GM12891 (cell line): ENCODE data around the gene GSC2.

Experiments used
- POLR2A ChIP-seq: IDR thresholded peaks from 2 replicates; pipeline ENCODE4 v1.6.1; 2011; ENCODE audit warnings: low read depth, low read length, control low read depth
- TAF1 ChIP-seq: IDR thresholded peaks from 2 replicates; pipeline ENCODE4 v1.6.1; 2011; ENCODE audit warnings: low read depth, low read length, control low read depth

DNA sequence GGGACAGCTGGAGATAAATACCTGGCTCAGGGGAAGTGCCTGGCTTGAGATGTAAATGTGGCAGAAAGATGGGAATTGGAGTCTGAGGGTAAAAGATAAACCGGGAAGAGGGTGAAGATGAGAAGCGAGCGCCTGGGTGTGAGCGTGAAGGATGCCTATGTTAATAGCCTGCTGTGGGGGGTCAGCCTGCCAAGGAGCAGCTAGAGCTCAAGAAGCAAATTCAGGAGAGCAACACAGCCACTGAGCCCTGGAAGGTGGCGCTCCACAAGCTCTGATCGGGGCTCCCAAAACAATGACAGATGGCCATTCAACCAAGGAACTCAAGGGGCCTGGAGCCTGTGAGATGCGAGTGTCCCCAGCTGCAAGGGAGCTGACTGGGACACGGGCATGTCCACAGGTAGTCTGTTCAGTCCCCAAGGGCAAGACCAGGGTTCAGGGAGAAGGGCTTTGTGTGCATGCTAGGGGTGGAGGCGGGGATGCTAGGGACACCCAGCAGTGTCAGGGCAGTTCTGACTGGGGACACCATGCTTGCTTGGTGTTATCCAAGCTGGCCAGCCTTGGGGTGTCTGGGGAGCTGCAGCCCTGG is 2.8 kb downstream of the GSC2 start:
- no peak for TF ChIP-seq TAF1
- TF ChIP-seq POLR2A: no peak
